OCI-LY1 (cell line): ENCODE results near the gene ENDOU.

Source experiments
- H2AFZ ChIP-seq: fragments of 200-600 bp; sonication (generic), shearing (Covaris generic); 2 replicates; pipeline ENCODE4 v1.6.0; 2014; ENCODE audit warnings: antibody characterized with exemption, mild to moderate bottlenecking, low read length
- H3F3A ChIP-seq: fragments of 200-600 bp; sonication (generic), shearing (Covaris generic); 2 replicates; pipeline ENCODE4 v1.6.0; 2014; ENCODE audit warnings: mild to moderate bottlenecking, antibody characterized with exemption, low read length, moderate library complexity; ENCODE audit not compliant: insufficient read depth
- H3K27ac ChIP-seq: fragments of 200-600 bp; sonication (generic); 2 replicates; pipeline ENCODE4 v1.5.1; 2014; ENCODE audit warnings: low read length, mixed run types, mild to moderate bottlenecking, low read depth; ENCODE audit not compliant: poor library complexity, severe bottlenecking
- H3K27me3 ChIP-seq: fragments of 200-600 bp; sonication (generic); 2 replicates; pipeline ENCODE4 v1.6.0; 2014; ENCODE audit warnings: antibody characterized with exemption, mild to moderate bottlenecking, low read length, moderate library complexity; ENCODE audit not compliant: insufficient read depth
- H3K36me3 ChIP-seq: fragments of 200-600 bp; sonication (generic); 2 replicates; pipeline ENCODE4 v1.6.1; 2014; ENCODE audit warnings: mild to moderate bottlenecking, antibody characterized with exemption, low read length, moderate library complexity, mixed read lengths; ENCODE audit not compliant: insufficient read depth
- H3K4me1 ChIP-seq: fragments of 200-600 bp; sonication (generic); 2 replicates; pipeline ENCODE4 v1.5.1; 2014; ENCODE audit warnings: mild to moderate bottlenecking, low read length, moderate library complexity; ENCODE audit not compliant: insufficient read depth, severe bottlenecking
- H3K4me2 ChIP-seq: fragments of 200-600 bp; sonication (generic), shearing (Covaris generic); 2 replicates; pipeline ENCODE4 v1.6.1; 2014; ENCODE audit warnings: low read length
- H3K4me3 ChIP-seq: fragments of 200-600 bp; sonication (generic); 2 replicates; pipeline ENCODE4 v1.5.1; 2014; ENCODE audit warnings: low read length, low read depth, mild to moderate bottlenecking, mixed read lengths; ENCODE audit not compliant: poor library complexity, severe bottlenecking
- H3K79me2 ChIP-seq: fragments of 200-600 bp; shearing (Covaris generic); 2 replicates; pipeline ENCODE4 v1.6.1; 2016; ENCODE audit warnings: mixed run types, low read length, mixed read lengths; ENCODE audit not compliant: insufficient read depth
- H3K9ac ChIP-seq: fragments of 200-600 bp; sonication (generic), shearing (Covaris generic); 2 replicates; pipeline ENCODE4 v1.6.1; 2014; ENCODE audit warnings: mild to moderate bottlenecking, low read length, mixed read lengths
- H3K9me2 ChIP-seq: fragments of 200-600 bp; sonication (generic), shearing (Covaris generic); 2 replicates; pipeline ENCODE4 v1.6.1; 2014; ENCODE audit warnings: low read depth, mild to moderate bottlenecking, low read length, mixed read lengths
- H3K9me3 ChIP-seq: fragments of 200-600 bp; shearing (Covaris generic); 2 replicates; pipeline ENCODE4 v1.6.1; 2014; ENCODE audit warnings: low read length, mixed read lengths
- H4K20me1 ChIP-seq: fragments of 200-600 bp; sonication (generic), shearing (Covaris generic); 2 replicates; pipeline ENCODE4 v1.6.0; 2016; ENCODE audit warnings: mild to moderate bottlenecking, low read length; ENCODE audit not compliant: insufficient read depth
- EZH2 ChIP-seq: fragments of 200-600 bp; sonication (generic), shearing (Covaris generic); IDR thresholded peaks from 2 replicates; pipeline ENCODE4 v1.8.0; 2017; ENCODE audit warnings: borderline replicate concordance, mixed run types, mild to moderate bottlenecking, antibody characterized with exemption, low read length, moderate library complexity, mixed read lengths
- TF ChIP-seq, protein P1 (sequence below): fragments of 200-600 bp; sonication (generic), shearing (Covaris generic); IDR thresholded peaks from 2 replicates; pipeline ENCODE4 v1.5.1; 2017; ENCODE audit warnings: mild to moderate bottlenecking, antibody characterized with exemption, low read length, moderate library complexity, mixed read lengths

ENDOU gene

DNA sequence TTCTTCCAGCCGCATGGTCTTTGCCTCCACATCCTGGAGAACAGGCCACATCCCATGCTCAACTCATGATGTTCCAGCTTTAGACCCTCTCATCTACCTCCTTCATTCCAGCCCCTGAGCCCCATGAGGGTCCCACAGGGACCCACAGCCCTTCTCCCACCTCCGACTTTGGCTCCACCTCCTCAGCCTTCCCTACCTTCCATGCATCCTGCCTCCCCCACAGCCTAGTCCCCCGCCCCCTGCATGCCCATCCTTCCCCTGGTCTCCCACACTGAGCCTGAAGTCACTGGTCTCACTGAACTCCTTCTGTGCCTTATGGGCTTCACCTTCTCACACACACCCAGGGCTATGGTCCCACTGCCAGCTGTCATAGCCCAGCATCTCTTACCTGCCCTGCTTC is 23.6 kb upstream of the ENDOU start:
- H4K20me1 ChIP-seq: no peaks in the 10 kb centered on the region
- no peaks in the 10 kb centered on the region; the same call in 1 of the 2 replicates for H3K27me3 ChIP-seq
- H3K4me3 ChIP-seq: no peak overlapping the region
- H3K27ac ChIP-seq: no peak overlapping the region
- H3F3A ChIP-seq: no peaks in the 10 kb centered on the region
- H3K9me2 ChIP-seq: no peaks in the 10 kb centered on the region
- no peak overlapping the region for H3K9ac ChIP-seq
- no peaks in the 10 kb centered on the region for H3K36me3 ChIP-seq
- TF ChIP-seq EZH2: no peak
- TF ChIP-seq, protein P1, sequence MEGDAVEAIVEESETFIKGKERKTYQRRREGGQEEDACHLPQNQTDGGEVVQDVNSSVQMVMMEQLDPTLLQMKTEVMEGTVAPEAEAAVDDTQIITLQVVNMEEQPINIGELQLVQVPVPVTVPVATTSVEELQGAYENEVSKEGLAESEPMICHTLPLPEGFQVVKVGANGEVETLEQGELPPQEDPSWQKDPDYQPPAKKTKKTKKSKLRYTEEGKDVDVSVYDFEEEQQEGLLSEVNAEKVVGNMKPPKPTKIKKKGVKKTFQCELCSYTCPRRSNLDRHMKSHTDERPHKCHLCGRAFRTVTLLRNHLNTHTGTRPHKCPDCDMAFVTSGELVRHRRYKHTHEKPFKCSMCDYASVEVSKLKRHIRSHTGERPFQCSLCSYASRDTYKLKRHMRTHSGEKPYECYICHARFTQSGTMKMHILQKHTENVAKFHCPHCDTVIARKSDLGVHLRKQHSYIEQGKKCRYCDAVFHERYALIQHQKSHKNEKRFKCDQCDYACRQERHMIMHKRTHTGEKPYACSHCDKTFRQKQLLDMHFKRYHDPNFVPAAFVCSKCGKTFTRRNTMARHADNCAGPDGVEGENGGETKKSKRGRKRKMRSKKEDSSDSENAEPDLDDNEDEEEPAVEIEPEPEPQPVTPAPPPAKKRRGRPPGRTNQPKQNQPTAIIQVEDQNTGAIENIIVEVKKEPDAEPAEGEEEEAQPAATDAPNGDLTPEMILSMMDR: no peak
- no peak overlapping the region for H2AFZ ChIP-seq
- no peak overlapping the region for H3K4me2 ChIP-seq
- H3K79me2 ChIP-seq: no peaks in the 10 kb centered on the region
- no peaks in the 10 kb centered on the region for H3K9me3 ChIP-seq
- H3K4me1 ChIP-seq: no peaks in the 10 kb centered on the region

DNA sequence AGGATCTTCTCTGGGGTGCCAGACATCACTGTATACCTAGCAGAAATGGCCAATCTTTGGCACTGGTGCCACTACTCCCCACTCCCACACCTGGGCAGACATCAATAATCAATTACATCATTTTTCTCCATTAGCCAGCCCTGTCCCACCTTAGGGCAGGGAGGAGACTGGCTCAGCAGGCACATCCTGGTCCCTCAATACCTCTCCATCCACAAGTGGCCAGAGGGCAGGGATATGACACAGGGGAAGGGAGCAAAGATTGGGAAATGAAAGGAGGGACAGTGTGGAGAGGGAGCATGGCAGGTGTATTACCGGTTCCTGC is 23.2 kb upstream of the ENDOU start:
- no peaks in the 10 kb centered on the region for H3K9me2 ChIP-seq
- no peaks in the 10 kb centered on the region for H4K20me1 ChIP-seq
- no peak overlapping the region for H3K4me3 ChIP-seq
- H3K9ac ChIP-seq: no peak overlapping the region
- no peaks in the 10 kb centered on the region for H3K36me3 ChIP-seq
- TF ChIP-seq EZH2: no peak
- TF ChIP-seq, protein P1: no peak
- H3K79me2 ChIP-seq: no peaks in the 10 kb centered on the region
- H3K4me2 ChIP-seq: no peak overlapping the region
- no peaks in the 10 kb centered on the region for H3K9me3 ChIP-seq
- H2AFZ ChIP-seq: no peak overlapping the region
- H3K27me3 ChIP-seq: no peaks in the 10 kb centered on the region; the same call in 1 of the 2 replicates
- H3F3A ChIP-seq: no peaks in the 10 kb centered on the region
- no peak overlapping the region for H3K27ac ChIP-seq
- no peaks in the 10 kb centered on the region for H3K4me1 ChIP-seq

DNA sequence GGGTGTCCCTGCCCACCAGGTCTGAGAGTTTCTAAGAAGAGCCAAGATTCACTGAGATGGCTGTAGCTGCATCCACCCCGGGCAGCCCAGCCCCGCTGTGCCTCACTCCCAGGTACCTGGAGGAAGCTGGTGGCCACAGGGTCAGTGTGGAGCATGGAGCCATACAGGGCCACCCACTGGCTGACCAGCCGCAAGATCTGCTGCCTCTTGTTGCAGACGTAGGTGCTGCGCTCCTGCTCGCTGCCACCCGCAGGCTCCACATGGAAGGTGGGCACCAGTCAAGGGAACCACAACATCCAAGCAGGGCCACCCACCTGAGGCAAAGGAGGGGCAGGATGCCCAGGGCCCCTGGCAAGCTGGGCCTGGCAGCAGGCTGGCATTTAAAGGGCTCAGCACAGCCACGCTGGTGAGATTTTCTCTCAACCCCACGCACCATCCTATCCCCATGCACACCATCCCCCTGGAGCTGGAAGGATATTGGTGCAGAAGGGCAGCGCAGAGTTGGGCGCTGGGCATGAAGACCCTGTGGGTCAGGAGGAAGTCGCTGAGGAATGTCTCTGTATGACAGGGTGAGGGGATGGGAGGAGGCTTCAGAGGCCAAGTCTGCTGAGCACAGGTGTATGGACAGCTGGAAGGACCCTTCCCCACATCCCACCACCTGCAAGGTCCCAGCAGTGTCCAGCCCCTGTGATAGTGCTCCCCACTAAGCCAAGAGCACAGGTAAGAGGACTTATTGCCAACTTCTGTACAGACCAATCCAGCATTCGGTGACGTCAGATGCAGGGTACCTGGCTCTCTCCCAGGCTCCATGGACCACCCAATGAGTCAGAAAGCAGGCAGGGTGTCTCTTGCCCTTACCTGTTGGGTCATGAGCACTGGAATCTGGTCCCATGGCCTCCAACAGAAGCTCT is 22.6 kb upstream of the ENDOU start:
- Histone ChIP-seq H3K4me2 (no peak overlapping the region), H4K20me1 (no peaks in the 10 kb centered on the region), H3K36me3 (no peaks in the 10 kb centered on the region), H3K9me3 (no peaks in the 10 kb centered on the region), H3K9ac (no peak overlapping the region), H3F3A (no peaks in the 10 kb centered on the region), H3K27me3 (no peaks in the 10 kb centered on the region; the same call in 1 of the 2 replicates), H3K4me1 (no peaks in the 10 kb centered on the region), H2AFZ (no peak overlapping the region), H3K4me3 (no peak overlapping the region), H3K79me2 (no peaks in the 10 kb centered on the region), H3K27ac (no peak overlapping the region), H3K9me2 (no peaks in the 10 kb centered on the region)
- TF ChIP-seq, protein P1: no peak
- TF ChIP-seq EZH2: no peak
